Rectal smooth muscle tissue (tissue), 1 donor: ENCODE results near the gene MARCHF11.

ENCODE experiments used
- H3K27ac ChIP-seq: one replicate; pipeline ENCODE4 v1.7.0; 2013; ENCODE audit warnings: low read depth, low read length, inconsistent platforms
- H3K27me3 ChIP-seq: one replicate; pipeline ENCODE4 v1.7.0; 2013; ENCODE audit warnings: low read length; ENCODE audit not compliant: control insufficient read depth, insufficient read depth
- H3K36me3 ChIP-seq: one replicate; pipeline ENCODE4 v1.7.0; 2013; ENCODE audit warnings: low read length; ENCODE audit not compliant: control insufficient read depth, insufficient read depth
- H3K4me1 ChIP-seq: one replicate; pipeline ENCODE4 v1.7.0; 2013; ENCODE audit warnings: low read length; ENCODE audit not compliant: control insufficient read depth, insufficient read depth
- H3K4me3 ChIP-seq: one replicate; pipeline ENCODE4 v1.7.0; 2013; ENCODE audit warnings: low read length
- H3K9ac ChIP-seq: one replicate; pipeline ENCODE4 v1.7.0; 2013; ENCODE audit warnings: low read length

The MARCHF11 gene, protein sequence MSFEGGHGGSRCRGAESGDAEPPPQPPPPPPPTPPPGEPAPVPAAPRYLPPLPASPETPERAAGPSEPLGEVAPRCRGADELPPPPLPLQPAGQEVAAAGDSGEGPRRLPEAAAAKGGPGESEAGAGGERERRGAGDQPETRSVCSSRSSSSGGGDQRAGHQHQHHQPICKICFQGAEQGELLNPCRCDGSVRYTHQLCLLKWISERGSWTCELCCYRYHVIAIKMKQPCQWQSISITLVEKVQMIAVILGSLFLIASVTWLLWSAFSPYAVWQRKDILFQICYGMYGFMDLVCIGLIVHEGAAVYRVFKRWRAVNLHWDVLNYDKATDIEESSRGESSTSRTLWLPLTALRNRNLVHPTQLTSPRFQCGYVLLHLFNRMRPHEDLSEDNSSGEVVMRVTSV

DNA sequence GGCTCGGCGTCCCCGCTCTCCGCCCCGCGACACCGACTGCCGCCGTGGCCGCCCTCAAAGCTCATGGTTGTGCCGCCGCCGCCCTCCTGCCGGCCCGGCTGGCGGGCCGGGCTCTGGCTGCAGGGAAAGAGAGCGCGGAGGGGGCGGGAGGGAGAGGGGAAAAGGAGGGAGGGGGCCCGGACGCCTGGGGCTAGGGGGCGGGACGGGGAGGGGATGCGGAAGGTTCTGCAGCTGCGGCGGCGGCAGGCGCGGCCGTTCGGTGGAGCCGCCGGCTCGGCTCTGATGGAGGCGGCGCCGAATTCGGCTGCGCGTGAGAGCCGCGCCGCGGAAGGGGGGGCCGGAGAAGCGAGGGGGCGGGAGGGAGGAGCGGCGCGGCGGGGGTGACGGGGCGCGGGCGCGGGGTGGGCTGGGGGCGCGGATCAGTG lies at the start of gene MARCHF11:
Gene MARCHF11 (minus strand): TSS at position 281 of the 425 bp plus-strand sequence. CDS start 216 bp downstream, at position 65.
- H3K4me1 ChIP-seq, result no peaks in the 10 kb centered on the region
- no peak within 1 kb of the TSS for H3K9ac ChIP-seq
- H3K27me3 ChIP-seq, result peaks cover 4% of the 10 kb centered on the region
- no peak within 1 kb of the TSS for H3K4me3 ChIP-seq
- H3K36me3 ChIP-seq, result no peaks in the 10 kb centered on the region
- H3K27ac ChIP-seq, result no peak within 1 kb of the TSS

DNA sequence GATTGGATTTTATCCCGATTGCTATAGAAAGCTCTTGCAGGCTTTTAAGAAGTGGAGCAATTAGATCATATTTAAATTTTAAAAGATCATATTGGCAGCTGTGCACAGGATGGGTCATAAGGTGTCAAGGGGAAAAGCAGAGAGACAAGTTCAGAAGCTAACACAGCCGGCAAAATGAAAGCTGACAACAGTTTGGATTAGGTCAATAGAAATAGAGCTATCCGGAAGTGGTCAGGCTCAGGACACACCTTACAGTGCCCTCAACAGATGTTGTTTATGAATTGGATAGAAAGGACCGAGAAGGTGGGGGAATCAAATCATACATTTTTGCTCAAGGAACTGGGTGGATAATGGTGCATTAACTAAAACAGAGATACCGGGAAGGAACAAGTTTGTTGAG lies 46.3 kb upstream of the MARCHF11 start:
- no peak overlapping the region for H3K9ac ChIP-seq
- H3K4me1 ChIP-seq, result no peaks in the 10 kb centered on the region

DNA sequence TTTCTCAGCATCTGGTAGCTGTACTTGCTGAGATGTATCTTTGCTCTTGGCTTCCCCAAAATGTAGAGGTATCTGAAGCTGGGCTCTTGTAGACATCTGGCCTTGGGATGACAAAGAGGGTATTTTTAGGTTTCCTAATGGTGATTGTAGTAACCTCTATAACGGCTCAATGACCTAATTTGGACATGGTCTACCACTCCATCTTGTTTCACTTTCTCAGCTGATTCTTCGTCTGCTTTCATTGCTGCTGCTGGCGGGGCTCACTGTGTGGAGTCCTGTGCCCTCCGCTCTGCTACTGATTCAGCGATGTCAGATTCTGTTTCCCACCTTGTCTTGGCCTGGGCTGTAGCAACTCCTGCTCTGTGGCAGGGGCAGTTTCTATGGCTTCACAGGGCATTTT lies 12.7 kb upstream of the MARCHF11 start:
- H3K9ac ChIP-seq, result no peak overlapping the region
- H3K4me1 ChIP-seq, result no peaks in the 10 kb centered on the region
- no peaks in the 10 kb centered on the region for H3K36me3 ChIP-seq
- no peaks in the 10 kb centered on the region for H3K27me3 ChIP-seq
- H3K4me3 ChIP-seq, result no peak overlapping the region
- no peak overlapping the region for H3K27ac ChIP-seq

More for the DNA sequence above, 46.3 kb upstream of the MARCHF11 start:
- H3K4me3 ChIP-seq, result no peak overlapping the region
- no peaks in the 10 kb centered on the region for H3K36me3 ChIP-seq
- H3K27me3 ChIP-seq, result no peaks in the 10 kb centered on the region
- no peak overlapping the region for H3K27ac ChIP-seq

DNA sequence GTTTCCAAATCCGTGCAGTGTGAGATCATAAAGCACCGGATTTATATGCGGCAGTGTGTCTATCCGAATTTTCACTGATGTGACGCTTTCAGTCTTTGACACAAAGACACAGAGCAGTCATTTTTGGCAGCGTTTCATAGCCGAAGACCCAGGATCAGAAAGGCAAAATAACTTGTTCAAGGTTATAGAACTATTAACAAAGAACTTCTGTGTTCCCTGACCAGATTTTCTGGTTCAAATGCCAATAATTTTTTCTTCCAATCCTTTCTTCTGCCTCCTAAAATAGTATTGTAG lies 1.1 kb upstream of the MARCHF11 start:
- Histone ChIP-seq H3K27me3 (peaks cover 4% of the 10 kb centered on the region), H3K27ac (no peak overlapping the region), H3K9ac (no peak overlapping the region), H3K4me1 (no peaks in the 10 kb centered on the region), H3K4me3 (no peak overlapping the region), H3K36me3 (no peaks in the 10 kb centered on the region)

DNA sequence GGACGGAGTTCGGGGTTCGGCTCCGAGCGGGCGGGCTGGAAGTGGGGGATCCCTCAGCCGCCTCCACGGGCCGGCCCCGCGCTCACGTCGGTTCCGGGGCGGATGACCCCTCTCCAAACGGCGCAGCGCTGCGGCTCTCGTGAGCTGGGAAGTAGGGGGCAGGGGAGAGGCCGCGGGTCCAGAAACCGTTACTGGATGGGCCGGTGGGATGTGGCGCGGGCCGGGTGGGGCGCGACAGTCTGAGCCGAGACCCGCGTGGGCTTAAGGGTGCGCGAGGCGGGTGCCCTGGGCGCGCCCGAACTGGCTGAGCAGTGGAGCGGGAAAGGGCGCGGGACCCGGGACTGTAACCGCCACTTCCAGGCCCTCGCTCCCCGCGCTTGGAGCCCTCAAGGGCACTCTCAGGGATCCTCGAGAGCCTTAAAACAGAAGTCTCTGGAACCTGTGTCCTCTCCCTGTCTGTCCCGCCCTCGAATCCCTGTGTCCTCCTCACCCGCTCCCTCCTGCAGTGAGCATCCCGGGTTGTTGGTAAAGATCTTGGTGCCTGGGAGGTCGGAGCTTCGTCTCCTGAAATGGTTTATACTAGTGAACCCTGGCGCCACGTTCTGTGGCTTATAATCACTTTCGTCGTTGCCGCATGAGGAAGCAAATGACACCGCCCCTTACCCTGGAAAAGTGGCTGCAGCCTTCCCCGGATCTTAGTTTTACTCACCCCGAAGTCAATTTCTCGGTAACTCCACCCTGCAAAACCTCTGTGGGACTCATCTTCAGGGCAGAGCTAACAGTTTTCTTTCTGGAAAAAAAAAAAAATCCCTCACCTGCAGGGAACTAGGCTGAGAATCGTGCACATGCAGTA lies 571 bp upstream of the MARCHF11 start:
- H3K27me3 ChIP-seq, result peaks cover 4% of the 10 kb centered on the region
- no peaks in the 10 kb centered on the region for H3K36me3 ChIP-seq
- no peaks in the 10 kb centered on the region for H3K4me1 ChIP-seq
- no peak overlapping the region for H3K4me3 ChIP-seq
- H3K9ac ChIP-seq, result no peak overlapping the region
- H3K27ac ChIP-seq, result no peak overlapping the region

DNA sequence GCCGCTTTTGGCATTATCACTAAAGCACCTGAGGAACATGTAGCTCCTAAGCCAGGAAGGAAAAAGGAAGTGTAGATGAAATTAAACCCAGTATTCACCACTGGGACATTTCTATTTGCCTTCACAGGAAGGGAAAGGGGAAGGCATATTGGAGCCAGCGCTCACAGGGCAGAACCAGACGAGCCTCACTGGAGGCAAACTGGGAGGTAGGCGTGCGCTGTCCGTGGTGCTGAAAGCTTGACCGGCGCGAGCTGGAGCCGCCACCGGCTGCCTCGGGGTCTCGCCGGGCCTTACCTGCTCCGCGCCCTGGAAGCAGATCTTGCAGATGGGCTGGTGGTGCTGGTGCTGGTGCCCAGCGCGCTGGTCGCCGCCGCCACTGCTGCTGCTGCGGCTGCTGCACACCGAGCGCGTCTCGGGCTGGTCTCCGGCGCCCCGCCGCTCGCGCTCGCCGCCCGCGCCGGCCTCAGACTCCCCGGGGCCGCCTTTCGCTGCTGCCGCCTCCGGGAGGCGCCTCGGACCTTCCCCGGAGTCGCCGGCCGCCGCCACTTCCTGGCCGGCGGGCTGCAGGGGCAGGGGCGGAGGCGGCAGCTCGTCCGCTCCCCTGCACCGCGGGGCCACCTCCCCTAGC lies 732 bp downstream of the MARCHF11 start:
- Histone ChIP-seq H3K27ac (no peak overlapping the region), H3K4me1 (no peaks in the 10 kb centered on the region), H3K9ac (no peak overlapping the region), H3K27me3 (peaks cover 4% of the 10 kb centered on the region), H3K36me3 (no peaks in the 10 kb centered on the region), H3K4me3 (no peak overlapping the region)

DNA sequence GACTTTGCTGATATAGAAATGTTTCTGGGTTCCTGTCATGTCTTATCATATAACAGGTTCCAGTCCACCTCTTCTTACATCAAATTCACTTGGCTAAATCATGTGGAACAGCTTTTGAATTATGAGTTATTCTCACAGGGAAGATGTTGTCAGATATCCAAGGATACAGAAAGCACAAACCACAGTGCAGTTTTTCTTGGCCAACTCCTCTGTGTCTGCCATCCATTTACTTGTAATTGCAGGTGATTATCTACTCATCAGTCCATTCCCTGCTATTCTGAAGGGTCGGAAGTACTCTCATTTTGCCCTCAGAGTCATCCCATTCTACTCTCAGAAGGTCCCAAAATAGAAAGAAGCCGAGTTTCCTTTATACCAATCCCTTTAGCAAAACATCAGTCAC lies 10.0 kb downstream of the MARCHF11 start:
- H3K9ac ChIP-seq, result no peak overlapping the region
- no peak overlapping the region for H3K27ac ChIP-seq
- no peaks in the 10 kb centered on the region for H3K36me3 ChIP-seq
- H3K27me3 ChIP-seq, result no peaks in the 10 kb centered on the region
- no peak overlapping the region for H3K4me3 ChIP-seq
- no peaks in the 10 kb centered on the region for H3K4me1 ChIP-seq

DNA sequence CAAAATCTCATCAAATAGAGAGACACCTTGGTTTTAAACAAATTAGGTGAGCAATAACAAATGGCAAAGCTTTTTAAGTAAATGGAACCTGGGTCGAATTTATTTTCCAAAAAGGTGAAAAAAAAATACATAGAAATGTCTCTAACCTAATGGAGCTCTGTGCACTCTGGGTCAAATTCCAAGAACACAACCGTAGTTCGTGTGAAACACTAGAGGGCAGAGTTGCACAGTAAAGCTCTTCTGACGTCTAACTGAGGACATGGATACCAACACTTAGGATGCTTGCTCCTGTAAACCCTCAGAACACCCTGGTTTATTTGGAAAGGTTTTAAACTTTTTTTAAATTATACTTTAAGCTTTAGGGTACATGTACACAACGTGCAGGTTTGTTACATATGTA lies 18.9 kb downstream of the MARCHF11 start:
- H3K9ac ChIP-seq, result no peak overlapping the region
- no peaks in the 10 kb centered on the region for H3K4me1 ChIP-seq
- no peaks in the 10 kb centered on the region for H3K36me3 ChIP-seq
- no peak overlapping the region for H3K4me3 ChIP-seq
- no peak overlapping the region for H3K27ac ChIP-seq
- no peaks in the 10 kb centered on the region for H3K27me3 ChIP-seq

DNA sequence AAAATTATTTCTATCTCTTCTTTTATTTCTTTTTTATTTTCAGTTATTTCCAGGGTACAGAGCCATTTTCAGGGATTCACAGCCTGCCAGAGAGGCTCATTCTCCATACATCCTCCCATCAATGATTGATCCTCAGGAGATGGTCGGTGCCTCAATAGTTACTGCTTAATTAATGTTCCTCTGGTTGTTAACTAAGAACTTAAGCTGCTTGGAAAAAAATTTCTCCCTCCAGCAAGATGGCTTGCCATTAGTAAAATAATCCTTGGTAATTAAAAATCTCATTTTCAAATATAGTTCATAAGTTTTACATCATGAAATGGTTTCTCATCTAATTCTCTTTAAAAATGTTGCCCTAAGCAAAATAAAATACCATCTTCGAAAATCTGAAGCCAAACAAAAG lies 20.0 kb downstream of the MARCHF11 start:
- H3K9ac ChIP-seq, result no peak overlapping the region
- H3K27ac ChIP-seq, result no peak overlapping the region
- no peaks in the 10 kb centered on the region for H3K36me3 ChIP-seq
- H3K4me3 ChIP-seq, result no peak overlapping the region
- H3K4me1 ChIP-seq, result no peaks in the 10 kb centered on the region
- no peaks in the 10 kb centered on the region for H3K27me3 ChIP-seq

DNA sequence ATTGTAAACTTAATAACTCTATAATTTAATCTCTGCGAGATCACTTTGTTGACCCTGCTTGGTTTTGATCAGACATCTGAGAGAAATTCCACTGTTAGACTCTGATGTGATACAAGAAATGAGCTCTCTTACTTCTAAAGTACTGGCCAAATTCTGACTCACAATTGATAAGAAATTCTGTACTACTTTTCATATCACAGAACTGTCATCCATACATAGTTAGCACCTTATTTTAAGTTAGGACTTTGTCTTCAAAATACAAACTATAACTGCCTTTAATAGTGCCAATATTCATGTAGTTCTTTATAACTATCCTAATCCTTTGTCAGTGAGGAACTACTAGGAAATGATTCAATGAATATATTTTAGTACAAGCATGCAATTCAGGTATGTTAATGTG lies 23.4 kb downstream of the MARCHF11 start:
- Histone ChIP-seq H3K27me3 (no peaks in the 10 kb centered on the region), H3K4me3 (no peak overlapping the region), H3K9ac (no peak overlapping the region), H3K36me3 (no peaks in the 10 kb centered on the region), H3K4me1 (no peaks in the 10 kb centered on the region), H3K27ac (no peak overlapping the region)

DNA sequence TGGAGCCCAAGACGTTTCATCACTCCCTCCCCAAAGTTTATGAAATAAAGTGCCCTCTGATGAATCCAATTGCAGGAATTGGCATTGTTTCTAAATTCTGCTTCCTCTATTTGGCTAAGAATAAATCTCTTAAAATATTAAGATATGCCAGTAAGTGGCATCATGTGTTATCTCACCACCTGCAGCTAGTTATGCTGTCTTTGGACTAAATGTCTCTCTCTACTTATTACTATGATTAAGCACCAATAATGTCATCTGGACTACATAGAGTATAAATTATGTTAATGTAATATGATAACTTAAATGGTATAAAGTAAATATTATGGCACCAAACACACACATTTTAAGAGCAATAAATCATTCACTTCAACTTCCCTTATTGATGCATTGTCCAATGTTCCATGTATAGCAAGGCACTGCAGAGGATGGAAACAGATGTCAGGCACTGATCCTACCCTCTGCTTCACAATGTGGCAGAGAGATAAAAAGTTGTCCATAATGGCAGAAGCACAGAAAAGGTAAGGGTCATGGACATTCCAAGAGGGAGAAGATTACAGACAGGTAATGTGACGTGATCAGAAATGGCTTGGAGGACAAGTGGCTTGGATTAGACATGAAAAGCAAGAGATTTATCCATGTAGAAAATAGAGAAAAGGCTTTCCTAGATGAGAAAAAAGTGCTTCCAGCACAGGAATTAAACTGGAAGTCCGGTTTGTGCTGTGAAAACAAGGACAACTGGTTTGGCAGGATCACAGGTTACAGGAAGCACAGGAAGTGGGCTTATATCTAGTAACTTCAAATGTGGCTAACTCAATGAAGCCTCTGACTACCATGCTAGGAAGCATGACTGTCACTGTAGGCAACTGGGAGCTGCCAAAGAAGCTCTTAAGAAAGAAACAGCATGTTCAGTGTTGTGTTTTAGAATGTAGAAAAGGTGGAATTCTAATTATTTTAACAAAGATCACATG lies 26.7 kb downstream of the MARCHF11 start:
- H3K27ac ChIP-seq, result no peak overlapping the region
- no peaks in the 10 kb centered on the region for H3K27me3 ChIP-seq
- no peak overlapping the region for H3K4me3 ChIP-seq
- no peak overlapping the region for H3K9ac ChIP-seq
- no peaks in the 10 kb centered on the region for H3K36me3 ChIP-seq
- no peaks in the 10 kb centered on the region for H3K4me1 ChIP-seq

DNA sequence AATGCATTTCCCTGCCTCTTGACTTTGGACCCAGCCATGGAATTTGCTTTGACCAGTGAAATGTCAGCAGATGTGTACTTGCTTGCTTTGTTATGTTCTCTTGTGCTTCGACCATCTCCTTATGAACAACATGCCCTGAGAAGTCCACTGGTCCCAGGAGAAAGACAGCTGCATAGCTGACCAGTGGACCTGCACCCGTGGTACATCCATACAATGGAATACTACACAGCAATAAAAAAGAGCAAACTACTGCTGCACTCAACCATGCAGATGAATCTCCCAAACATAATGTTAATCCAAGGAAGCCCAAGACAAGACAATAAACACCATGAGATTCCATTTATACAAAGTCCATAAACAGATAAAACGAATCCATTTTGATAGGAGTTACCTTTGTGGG lies 30.0 kb downstream of the MARCHF11 start:
- no peak overlapping the region for H3K27ac ChIP-seq
- no peaks in the 10 kb centered on the region for H3K4me1 ChIP-seq
- no peaks in the 10 kb centered on the region for H3K27me3 ChIP-seq
- H3K9ac ChIP-seq, result no peak overlapping the region
- no peak overlapping the region for H3K4me3 ChIP-seq
- no peaks in the 10 kb centered on the region for H3K36me3 ChIP-seq
